ENCODE data around the gene NLK. TPM values are rescaled to one million over a fixed set of nuclear protein-coding genes. Genes with fewer than 3 reads are reported as not detected.
A peak's percentile ranks its signal among the peaks of the same experiment; 100 is the strongest.

Gene NLK
- total RNA-seq, 1 experiment from 2014 or later, result 31.8 TPM

GRCh38 chr17:28119046-28119445 lies 76.6 kb downstream of the NLK start:
- no peak overlapping the region for H3T11ph ChIP-seq (ENCODE audit: low read length)
- no peaks in the 10 kb centered on the region for H3K79me1 ChIP-seq (ENCODE audit: insufficient read depth, low read depth, low read length, poor library complexity, severe bottlenecking)
- no peak overlapping the region for H3K4ac ChIP-seq (ENCODE audit: low read depth, low read length)
- H2AK5ac ChIP-seq (ENCODE audit: insufficient read length, low read length), result no peak overlapping the region
- H4K5ac ChIP-seq (ENCODE audit: insufficient read length, low read depth, low read length), result no peak overlapping the region
- no peak for TF ChIP-seq CTCF (conservative IDR thresholded peaks at IDR 0.05)
- no peak overlapping the region for H4K8ac ChIP-seq (replicated peaks; ENCODE audit: insufficient read length, low read depth, low read length)
- H2BK120ac ChIP-seq (ENCODE audit: low read depth, low read length, poor library complexity, severe bottlenecking), result no peak overlapping the region
- no peak overlapping the region for H2BK15ac ChIP-seq (ENCODE audit: low read depth, low read length)
- no peak overlapping the region for H2BK12ac ChIP-seq (ENCODE audit: insufficient read length, low read depth, low read length)
- no peak overlapping the region for H3K23ac ChIP-seq (ENCODE audit: insufficient read length, low read depth, low read length)
- no peak overlapping the region for H3K27ac ChIP-seq (ENCODE audit: insufficient read length, low read depth, low read length)
- Mint-ChIP-seq H3K4me3 (no peak overlapping the region), H3K36me3 (ENCODE audit: insufficient read depth in 1 of 3, low read depth in 3 of 3) (peaks cover 0 to 6% (median 3%) of the 10 kb centered on the region in 3 experiments; a peak in 4 of 7 replicates), H3K9me3 (no peaks in the 10 kb centered on the region), H3K27me3 (ENCODE audit: low read depth) (no peaks in the 10 kb centered on the region), H3K27ac (peak overlapping the region in 2 of 3 experiments; percentile 49 to 51; a peak in 1 of 7 replicates), H3K4me1 (peaks cover 28% of the 10 kb centered on the region in 2 experiments)
- no peak overlapping the region for H2AFZ ChIP-seq (ENCODE audit: low read length)
- H3K14ac ChIP-seq (ENCODE audit: insufficient read depth, low read length), result no peak overlapping the region
- peaks cover 6% of the 10 kb centered on the region for H3K4me1 ChIP-seq (ENCODE audit: insufficient read depth, low read length)
- no peak overlapping the region for H3K56ac ChIP-seq (ENCODE audit: insufficient read length, low read depth, low read length)
- DNase-seq, result no peak
- no peak overlapping the region for H4K91ac ChIP-seq (ENCODE audit: insufficient read length, low read depth, low read length)
- no peak overlapping the region for H3K18ac ChIP-seq (ENCODE audit: insufficient read length, low read depth, low read length)
- no peaks in the 10 kb centered on the region for H4K20me1 ChIP-seq (ENCODE audit: control insufficient read depth, insufficient read depth, insufficient read length)
- no peak overlapping the region for H3K9ac ChIP-seq (ENCODE audit: extremely low read depth, insufficient read length, low read length)
- H3K9me3 ChIP-seq (ENCODE audit: control insufficient read depth, low read depth, low read length), result no peaks in the 10 kb centered on the region
- H3K27me3 ChIP-seq (ENCODE audit: insufficient read depth, low read length), result no peaks in the 10 kb centered on the region
- no peak overlapping the region for H3K4me2 ChIP-seq (ENCODE audit: insufficient read depth, insufficient read length, low read length)
- no peaks in the 10 kb centered on the region for H3K23me2 ChIP-seq (ENCODE audit: insufficient read length, low read depth, low read length, poor library complexity, severe bottlenecking)
- WGBS (ENCODE audit: extremely low coverage, insufficient read length, low lambda C conversion rate), result no CpG with 5 or more reads among the region's 2 CpGs
- H3K79me2 ChIP-seq (ENCODE audit: insufficient read depth, low read length), result no peaks in the 10 kb centered on the region
- H2BK20ac ChIP-seq (ENCODE audit: low read depth, low read length, poor library complexity, severe bottlenecking), result no peak overlapping the region
- no peak overlapping the region for H2BK5ac ChIP-seq (ENCODE audit: insufficient read length, low read length)

Data from H9 (cell line).